ENCODE results near the gene TPSG1.

TPSG1 gene

DNA sequence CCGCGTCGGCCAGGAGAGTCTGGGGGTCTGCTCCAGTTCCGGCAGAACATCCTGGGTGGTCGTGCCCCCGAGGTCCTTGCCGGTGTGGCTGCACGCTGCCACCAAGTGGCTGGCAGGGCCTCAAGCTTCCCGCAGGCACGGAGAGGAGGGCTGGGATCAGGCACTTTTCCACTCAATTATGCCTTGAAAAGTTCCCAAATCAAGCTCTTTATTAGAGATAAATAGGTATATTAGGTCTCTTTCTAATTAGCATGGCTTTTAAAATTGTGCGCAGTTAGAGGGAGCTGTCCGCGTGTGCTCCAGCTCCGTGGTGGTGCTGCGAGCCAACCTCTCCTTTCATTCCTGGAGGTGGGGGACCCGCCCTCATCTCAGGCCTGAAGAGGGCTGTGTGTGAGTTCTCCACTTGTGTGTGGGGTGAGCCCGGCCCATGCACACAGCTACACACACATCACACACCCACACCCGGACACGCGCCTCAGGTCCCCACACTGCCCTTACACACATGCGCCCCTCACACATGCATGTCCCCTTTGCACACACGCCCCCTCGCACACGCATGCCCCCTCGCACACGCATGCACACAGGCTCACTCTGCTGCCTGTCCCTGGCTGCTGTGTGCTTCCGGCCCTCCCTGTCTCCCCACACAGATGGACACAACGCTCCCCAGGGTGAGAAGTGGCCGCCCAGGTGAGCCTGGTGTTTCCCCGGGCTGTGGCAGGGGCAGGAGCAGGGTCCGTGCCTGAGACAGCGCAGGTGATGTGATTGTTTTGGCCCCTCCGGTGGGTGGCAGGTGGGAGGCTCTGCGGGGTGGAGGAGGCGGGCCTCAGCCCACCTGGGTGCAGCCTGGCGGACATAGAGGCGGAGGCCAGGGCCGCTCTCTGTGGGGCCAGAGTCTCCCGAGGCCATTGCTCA is 43.4 kb downstream of the TPSG1 start:
- H3K4me3 ChIP-seq (ENCODE audit: low read length): no peak overlapping the region
- no peak for DNase-seq (ENCODE audit: low read depth)
- TF ChIP-seq, protein P1, sequence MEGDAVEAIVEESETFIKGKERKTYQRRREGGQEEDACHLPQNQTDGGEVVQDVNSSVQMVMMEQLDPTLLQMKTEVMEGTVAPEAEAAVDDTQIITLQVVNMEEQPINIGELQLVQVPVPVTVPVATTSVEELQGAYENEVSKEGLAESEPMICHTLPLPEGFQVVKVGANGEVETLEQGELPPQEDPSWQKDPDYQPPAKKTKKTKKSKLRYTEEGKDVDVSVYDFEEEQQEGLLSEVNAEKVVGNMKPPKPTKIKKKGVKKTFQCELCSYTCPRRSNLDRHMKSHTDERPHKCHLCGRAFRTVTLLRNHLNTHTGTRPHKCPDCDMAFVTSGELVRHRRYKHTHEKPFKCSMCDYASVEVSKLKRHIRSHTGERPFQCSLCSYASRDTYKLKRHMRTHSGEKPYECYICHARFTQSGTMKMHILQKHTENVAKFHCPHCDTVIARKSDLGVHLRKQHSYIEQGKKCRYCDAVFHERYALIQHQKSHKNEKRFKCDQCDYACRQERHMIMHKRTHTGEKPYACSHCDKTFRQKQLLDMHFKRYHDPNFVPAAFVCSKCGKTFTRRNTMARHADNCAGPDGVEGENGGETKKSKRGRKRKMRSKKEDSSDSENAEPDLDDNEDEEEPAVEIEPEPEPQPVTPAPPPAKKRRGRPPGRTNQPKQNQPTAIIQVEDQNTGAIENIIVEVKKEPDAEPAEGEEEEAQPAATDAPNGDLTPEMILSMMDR (IDR thresholded peaks at IDR 0.05; ENCODE audit: insufficient read depth, low read depth, low read length, missing control alignments): no peak

DNA sequence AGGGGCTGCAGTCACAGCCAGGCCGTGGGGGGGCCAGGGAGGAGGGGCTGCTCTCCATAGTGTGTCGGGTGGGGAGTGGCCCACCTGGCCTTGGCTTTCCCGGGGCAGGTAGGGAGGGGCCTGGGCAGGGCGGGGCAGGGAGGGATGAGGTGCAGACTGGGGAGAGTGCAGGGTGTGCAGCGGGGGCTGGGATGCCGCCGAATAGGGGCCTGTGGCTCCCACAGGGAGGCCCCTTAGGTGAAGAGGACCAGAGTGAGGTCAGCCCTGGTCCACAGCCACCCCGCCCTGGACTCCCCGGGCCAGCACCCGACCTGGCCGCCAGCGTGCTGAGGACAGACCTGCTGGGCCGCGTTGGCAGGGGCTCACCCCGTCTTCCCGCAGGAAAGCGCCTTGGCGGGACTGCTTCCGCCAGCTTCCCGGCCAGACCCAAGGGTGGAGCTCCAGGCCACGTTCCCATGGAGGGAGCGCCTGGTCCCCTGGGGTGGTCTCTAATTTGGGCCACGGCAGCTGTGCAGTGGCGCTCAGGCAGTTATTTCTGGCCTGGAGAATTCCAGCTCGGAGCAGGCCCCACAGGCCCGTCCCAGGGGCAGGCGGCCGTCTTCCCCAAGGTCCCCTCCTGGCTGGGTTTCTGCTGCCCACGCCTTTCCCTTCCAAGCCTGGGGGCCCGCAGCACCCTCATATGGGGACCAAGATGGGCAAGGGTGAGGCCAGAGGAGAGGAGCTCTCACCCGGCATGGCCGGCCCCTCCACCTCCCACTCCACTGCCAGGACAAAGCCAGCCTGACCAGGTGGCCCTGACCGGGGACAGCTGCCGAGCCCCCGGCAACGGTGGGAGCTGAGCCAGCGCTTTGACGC is 44.3 kb downstream of the TPSG1 start:
- DNase-seq (ENCODE audit: low read depth): no peak
- TF ChIP-seq, protein P1 (IDR thresholded peaks at IDR 0.05; ENCODE audit: insufficient read depth, low read depth, low read length, missing control alignments): no peak
- H3K4me3 ChIP-seq (ENCODE audit: low read length): no peak overlapping the region

DNA sequence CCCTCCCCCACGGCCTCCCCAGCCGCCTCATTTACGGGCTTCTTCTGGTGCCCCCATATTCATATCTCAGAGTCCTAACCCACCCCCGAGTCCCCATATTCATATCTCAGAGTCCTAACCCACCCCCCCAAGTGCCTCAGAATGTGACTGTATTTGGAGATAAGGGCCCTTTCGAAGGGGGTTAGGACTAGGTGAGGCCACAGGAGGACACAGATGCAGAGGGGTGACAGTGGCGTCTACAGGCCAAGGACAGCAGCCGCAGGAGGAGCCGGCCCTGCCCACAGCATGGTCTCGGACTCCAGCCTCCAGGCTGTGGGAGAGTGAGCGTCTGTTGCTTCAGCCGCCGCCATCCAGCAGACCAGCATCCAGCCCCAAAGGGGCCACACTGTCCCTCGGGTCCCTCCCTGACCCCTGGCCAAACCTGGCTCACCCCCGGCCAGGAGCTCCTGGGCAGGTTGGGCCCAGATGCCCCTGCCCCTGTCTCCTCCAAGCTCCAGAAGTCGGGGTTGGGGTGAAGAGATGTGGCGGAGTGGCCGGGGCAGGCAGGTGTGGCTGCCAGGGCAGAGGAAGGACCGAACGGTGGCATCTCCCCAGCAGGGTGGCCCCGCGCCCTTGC is 46.7 kb downstream of the TPSG1 start:
- no peak for DNase-seq (ENCODE audit: low read depth)
- H3K4me3 ChIP-seq (ENCODE audit: low read length): no peak overlapping the region
- TF ChIP-seq, protein P1 (IDR thresholded peaks at IDR 0.05; ENCODE audit: insufficient read depth, low read depth, low read length, missing control alignments): no peak

DNA sequence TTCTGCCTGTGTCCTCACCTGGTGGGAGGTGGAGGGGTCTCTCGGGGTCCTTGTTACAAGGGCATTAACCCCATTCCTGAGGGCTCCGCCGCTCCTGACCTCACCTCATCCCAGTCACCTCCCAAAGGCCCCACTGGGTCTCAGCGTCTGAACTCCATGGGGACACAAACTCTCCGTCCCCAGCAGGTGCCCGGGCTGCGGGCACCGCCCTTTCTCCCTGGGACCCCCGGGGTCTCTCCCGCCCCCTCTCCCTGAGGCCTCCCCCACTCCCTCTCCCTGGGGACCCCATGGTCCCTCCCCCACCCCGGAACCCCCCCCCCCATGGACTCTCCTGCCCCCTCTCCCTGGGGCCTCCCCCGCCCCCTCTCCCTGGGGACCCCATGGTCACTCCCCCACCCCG is 47.3 kb downstream of the TPSG1 start:
- no peak for DNase-seq (ENCODE audit: low read depth)
- TF ChIP-seq, protein P1 (IDR thresholded peaks at IDR 0.05; ENCODE audit: insufficient read depth, low read depth, low read length, missing control alignments): no peak

GRCh38 chr16:1177053-1177452 is 48.0 kb downstream of the TPSG1 start:
- TF ChIP-seq, protein P1 (IDR thresholded peaks at IDR 0.05; ENCODE audit: insufficient read depth, low read depth, low read length, missing control alignments): no peak
- DNase-seq (ENCODE audit: low read depth): no peak
- no peak overlapping the region for H3K4me3 ChIP-seq (ENCODE audit: low read length)

More for the DNA sequence above, 47.3 kb downstream of the TPSG1 start:
- no peak overlapping the region for H3K4me3 ChIP-seq (ENCODE audit: low read length)

DNA sequence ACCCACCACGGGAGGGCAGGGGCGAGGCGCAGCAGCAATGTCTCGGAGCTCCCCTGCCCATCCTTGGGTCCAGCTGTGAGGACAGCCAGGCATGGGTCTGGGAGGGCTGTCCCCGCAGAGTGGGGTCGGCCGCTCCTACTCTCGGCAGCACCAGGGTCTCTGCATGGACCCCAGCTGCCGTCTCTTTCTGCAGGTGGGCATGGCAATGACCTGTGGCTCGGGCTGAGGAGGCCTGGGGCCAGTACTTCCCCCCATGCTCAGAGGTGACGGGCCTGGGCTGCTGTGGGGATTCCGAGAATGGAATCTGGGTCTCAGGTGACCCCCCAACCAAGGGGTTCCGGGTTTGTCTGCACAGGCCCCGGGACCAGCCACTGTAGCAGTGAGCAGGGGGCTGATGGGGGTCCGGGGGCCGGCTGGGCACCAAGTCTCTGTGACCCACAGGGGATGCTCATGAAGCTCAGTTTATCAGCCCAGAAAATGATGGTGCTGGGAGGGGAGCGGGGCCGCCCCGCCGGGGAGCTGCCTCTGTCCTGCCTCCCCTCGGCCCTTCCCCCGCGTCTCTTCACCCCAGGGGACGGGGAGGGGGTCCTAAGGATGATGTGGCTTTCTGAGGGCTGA is 48.7 kb downstream of the TPSG1 start:
- no peak for DNase-seq (ENCODE audit: low read depth)
- TF ChIP-seq, protein P1 (IDR thresholded peaks at IDR 0.05; ENCODE audit: insufficient read depth, low read depth, low read length, missing control alignments): no peak
- H3K4me3 ChIP-seq (ENCODE audit: low read length): no peak overlapping the region
